WI38 (cell line): ENCODE measurements around the gene PIK3C2G.

ENCODE experiments used
- H3K4me3 ChIP-seq: 2 replicates; pipeline ENCODE4 v1.5.1; 2011; ENCODE audit warnings: low read depth, mild to moderate bottlenecking, control low read depth, low read length
- TF ChIP-seq, protein P1 (sequence below): IDR thresholded peaks from 2 replicates; pipeline ENCODE4 v1.5.1; 2012; ENCODE audit warnings: low read depth, mild to moderate bottlenecking, control low read depth, low read length

Gene PIK3C2G

DNA sequence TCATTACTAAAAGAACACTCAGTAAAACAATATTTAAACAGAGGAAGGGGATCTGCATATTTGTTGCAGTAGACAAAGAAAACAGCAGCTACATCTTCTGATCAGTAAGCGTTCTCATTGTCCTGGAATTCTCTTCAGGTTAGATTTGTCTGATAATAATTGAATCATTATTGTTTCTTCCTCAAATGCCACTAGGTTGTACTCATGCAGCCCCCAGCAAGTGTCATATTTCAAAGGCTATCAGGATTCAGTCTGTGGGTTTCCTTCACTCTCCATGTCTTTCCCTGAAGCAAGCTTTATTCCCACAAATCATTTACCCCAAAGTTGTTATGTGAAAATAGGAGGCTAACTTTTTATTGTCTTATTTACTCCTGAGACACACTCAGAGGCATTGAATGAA, 14.7 kb downstream of the PIK3C2G start:
- H3K4me3 ChIP-seq: no peak overlapping the region
- TF ChIP-seq, protein P1, sequence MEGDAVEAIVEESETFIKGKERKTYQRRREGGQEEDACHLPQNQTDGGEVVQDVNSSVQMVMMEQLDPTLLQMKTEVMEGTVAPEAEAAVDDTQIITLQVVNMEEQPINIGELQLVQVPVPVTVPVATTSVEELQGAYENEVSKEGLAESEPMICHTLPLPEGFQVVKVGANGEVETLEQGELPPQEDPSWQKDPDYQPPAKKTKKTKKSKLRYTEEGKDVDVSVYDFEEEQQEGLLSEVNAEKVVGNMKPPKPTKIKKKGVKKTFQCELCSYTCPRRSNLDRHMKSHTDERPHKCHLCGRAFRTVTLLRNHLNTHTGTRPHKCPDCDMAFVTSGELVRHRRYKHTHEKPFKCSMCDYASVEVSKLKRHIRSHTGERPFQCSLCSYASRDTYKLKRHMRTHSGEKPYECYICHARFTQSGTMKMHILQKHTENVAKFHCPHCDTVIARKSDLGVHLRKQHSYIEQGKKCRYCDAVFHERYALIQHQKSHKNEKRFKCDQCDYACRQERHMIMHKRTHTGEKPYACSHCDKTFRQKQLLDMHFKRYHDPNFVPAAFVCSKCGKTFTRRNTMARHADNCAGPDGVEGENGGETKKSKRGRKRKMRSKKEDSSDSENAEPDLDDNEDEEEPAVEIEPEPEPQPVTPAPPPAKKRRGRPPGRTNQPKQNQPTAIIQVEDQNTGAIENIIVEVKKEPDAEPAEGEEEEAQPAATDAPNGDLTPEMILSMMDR: no peak

DNA sequence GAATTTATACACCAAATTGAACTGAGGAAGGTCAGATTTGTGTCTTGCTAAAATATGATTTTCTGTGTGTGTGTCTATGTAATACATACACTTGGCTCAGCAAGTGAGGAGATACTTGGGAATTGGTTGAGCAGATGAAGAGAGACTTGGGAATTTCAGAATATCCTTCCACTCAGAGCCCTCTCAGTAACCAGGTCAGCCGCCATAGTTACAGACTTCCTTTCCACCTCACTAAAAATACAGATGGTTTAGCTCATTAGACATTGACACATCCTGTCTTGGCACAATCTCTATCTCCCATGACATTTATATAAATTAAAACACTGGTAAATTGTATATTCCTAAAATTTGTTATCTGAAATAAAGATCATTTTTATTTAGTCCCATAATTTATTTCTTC, 15.9 kb downstream of the PIK3C2G start:
- TF ChIP-seq, protein P1: no peak
- no peak overlapping the region for H3K4me3 ChIP-seq

DNA sequence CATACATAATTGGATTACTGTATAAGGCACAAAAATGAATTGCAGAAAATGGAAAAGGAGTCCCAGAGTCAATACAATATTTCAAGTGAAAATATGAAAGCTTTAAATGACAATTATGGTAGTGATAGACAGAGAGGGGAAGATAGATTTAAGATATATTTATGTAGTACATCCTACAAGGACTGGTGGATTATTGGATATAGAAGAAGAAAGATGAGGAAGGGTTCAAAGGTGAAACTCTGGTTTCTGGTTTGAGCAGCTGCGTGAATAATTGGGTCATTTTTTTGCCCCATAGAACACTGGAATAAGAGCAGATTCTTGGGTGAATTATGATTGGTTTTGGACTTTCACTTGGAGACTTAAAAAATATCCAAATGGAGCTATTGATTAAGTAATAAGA, 19.4 kb downstream of the PIK3C2G start:
- no peak overlapping the region for H3K4me3 ChIP-seq
- TF ChIP-seq, protein P1: no peak

DNA sequence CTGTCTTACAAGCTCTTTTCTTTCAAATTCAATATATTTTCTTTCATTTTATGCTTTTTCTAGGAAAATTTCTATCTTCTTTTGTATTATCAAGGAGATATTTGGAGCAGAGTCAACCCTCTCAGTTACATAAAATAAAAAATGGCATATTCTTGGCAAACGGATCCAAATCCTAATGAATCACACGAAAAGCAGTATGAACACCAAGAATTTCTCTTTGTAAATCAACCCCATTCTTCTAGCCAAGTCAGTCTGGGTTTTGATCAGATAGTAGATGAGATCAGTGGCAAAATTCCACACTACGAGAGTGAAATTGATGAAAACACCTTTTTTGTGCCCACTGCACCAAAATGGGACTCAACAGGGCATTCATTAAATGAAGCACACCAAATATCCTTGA, 20.6 kb downstream of the PIK3C2G start:
- TF ChIP-seq, protein P1: no peak
- H3K4me3 ChIP-seq: no peak overlapping the region

DNA sequence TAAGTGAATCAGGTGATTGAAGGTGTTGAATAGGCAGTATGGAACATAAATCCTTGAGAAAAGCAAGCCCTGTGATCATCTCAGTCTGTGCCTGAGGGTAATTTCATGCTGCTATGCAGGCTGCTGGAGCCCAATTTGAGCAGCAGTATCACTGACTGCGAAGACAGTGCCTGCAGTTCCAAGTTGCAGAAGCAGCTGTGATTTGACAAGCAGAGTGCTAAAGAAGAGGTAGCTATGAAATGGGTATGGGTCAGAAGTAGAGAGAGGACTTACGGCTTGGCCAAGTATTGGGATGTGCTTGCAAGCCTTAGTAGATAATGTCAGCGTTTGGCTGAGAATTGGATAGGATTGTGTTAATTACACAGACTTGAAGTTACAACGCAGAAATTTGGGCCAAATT, 22.5 kb downstream of the PIK3C2G start:
- no peak overlapping the region for H3K4me3 ChIP-seq
- TF ChIP-seq, protein P1: no peak

DNA sequence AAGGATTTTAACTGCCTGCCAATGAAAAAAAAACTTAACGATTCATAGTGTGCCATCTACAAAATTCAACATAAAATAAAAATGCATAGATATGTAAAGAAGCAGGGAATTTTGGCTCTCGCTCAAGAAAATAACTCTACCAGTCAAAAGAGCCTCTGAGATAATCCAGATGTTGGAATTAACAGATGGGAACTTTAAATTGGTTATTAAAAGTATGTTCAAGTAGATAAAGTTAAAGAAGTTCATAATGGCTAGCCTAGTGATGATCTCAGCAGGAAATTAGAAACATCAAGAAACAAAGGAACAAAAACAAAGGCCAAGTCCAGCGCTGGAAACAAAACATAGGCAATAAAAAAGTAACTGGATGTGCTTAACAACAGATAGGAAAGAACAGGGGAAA, 23.1 kb downstream of the PIK3C2G start:
- TF ChIP-seq, protein P1: no peak
- no peak overlapping the region for H3K4me3 ChIP-seq

DNA sequence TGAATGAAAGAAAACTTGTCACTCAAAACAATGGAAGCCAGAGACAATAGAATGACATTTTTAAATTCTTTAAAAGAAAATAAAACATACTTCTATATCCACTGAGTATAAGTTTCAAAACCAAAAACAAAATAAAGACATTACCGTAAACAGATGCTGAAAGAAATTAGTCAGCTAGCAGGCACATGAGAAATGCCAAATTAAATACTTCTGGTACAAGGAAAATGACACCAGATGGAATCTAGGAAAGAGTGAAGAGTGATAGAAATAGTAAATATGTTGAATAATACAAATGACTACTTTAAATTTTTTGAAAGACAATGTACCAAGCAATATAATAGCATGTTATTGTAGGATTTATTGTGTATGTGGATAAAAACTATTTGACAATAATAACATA, 23.8 kb downstream of the PIK3C2G start:
- H3K4me3 ChIP-seq: no peak overlapping the region
- TF ChIP-seq, protein P1: no peak

DNA sequence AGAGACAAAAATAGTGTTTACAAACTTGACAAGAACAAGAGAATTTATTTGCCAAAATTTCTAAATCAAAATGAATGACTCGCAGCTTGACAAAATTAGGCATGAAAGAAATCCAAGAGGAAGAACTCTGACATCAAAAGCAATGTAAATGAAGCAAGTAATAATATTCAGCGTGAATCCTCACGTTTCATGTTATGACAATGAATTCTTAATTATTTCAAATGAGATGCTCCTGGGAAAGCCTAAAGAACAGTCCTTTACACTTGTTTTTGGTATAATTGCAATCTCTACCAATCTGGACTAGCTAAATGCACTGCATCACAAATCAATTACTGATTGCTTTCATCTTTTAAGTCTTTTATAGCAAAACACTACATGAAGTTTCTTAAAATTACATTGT, 29.1 kb downstream of the PIK3C2G start:
- H3K4me3 ChIP-seq: no peak overlapping the region
- TF ChIP-seq, protein P1: no peak
